H1 (cell line): ENCODE data around the gene ERICH6. TPM values are rescaled to one million over a fixed set of nuclear protein-coding genes. Genes with fewer than 3 reads are reported as not detected.

ENCODE experiments used
- CBX5 ChIP-seq: fragments of 300-800, 300-1000 bp; sonication (generic); IDR thresholded peaks from 2 replicates; pipeline ENCODE4 v1.7.1; 2016; ENCODE audit warnings: antibody characterized with exemption, low read length, low read depth
- NANOG ChIP-seq: IDR thresholded peaks from 2 replicates; pipeline ENCODE4 v1.6.1; 2011; ENCODE audit warnings: low read length, low read depth, mild to moderate bottlenecking, inconsistent platforms; ENCODE audit not compliant: insufficient read depth, poor library complexity, severe bottlenecking
- POLR2AphosphoS5 ChIP-seq: IDR thresholded peaks from 2 replicates; pipeline ENCODE4 v1.6.1; 2011; ENCODE audit warnings: low read depth, low read length
- RNF2 ChIP-seq: fragments of 200-900, 300-1000 bp; sonication (generic); IDR thresholded peaks from 2 replicates; pipeline ENCODE4 v1.7.1; 2016; ENCODE audit warnings: borderline replicate concordance, low read depth, mild to moderate bottlenecking, antibody characterized with exemption, low read length; ENCODE audit not compliant: poor library complexity, severe bottlenecking; ENCODE audit errors: missing control alignments
- TBP ChIP-seq: IDR thresholded peaks from 2 replicates; pipeline ENCODE4 v1.6.1; 2011; ENCODE audit warnings: low read depth, low read length, improper control_type of control experiment
- polyA plus RNA-seq, 7 experiments: library from polyadenylated mRNA; depleted of rRNA in 3 of 7; stranded (reverse) in 5 of 7; unstranded in 2 of 7; fragments of >200 nt in 5 of 7; fragments of 200-250 nt in 2 of 7; gene quantifications; 1 replicate in 5 of 7; 2 replicates in 1 of 7; 4 replicates in 1 of 7; pipeline versions ENCODE4 v1.2.1 to v1.2.3, GENCODE V29; 2011 to 2013; ENCODE audit warnings: missing spikeins in 2 of 7, mixed read lengths in 2 of 7
- total RNA-seq: library from RNA; stranded (reverse); fragmentation: NEBNext Ultra II Directional; extraction: Animal tissue kit (Norgen Biotek cat#: 25700); gene quantifications from 2 replicates; pipeline ENCODE4 v1.2.1, GENCODE V29; 2021

ERICH6 gene
- total and polyA plus RNA-seq, 2 of the 8 experiments (the other 6 are each of a cell fraction or from before 2014, with no cell fraction given) = not detected

DNA sequence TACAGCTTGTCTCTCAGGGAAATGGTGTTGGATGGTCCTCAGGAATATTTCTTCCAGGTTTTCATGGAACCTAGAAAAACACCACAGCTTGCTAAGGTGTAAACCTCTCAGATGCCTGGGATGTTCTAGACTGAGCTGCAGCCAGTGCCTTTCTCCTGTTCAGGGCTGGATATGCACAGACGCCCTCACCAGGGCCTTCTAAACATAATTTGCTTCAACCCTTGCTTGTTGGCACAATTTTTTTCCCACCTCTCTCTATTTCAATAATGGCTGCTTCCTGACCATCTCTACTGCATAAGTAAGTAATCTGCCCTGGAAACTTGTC lies 31.0 kb upstream of the ERICH6 start (continued):
- TF ChIP-seq TBP = no peak
- TF ChIP-seq RNF2 = no peak
- no peak for TF ChIP-seq NANOG
- TF ChIP-seq CBX5 = no peak
- no peak for TF ChIP-seq POLR2AphosphoS5
